Measurements from ENCODE around the gene GKN2.

The GKN2 gene

GRCh38 chr2:68978098-68978497 lies 25.4 kb upstream of the GKN2 start:
- H3K4me3 ChIP-seq (ENCODE audit: low read depth, low read length), result no peak overlapping the region
- in situ Hi-C loops (cut with HindIII; ENCODE audit: low pct_ligation_motif_present, low sequenced_read_pairs), result no loop called here
- H3K27me3 ChIP-seq (replicated peaks), result no peaks in the 10 kb centered on the region
- TF ChIP-seq CTCF (IDR thresholded peaks at IDR 0.05; ENCODE audit: low read depth, low read length, missing control alignments), result no peak
- DNase-seq, result no peak
- no peak overlapping the region for H3K27ac ChIP-seq
- H3K36me3 ChIP-seq (replicated peaks), result no peaks in the 10 kb centered on the region

DNA sequence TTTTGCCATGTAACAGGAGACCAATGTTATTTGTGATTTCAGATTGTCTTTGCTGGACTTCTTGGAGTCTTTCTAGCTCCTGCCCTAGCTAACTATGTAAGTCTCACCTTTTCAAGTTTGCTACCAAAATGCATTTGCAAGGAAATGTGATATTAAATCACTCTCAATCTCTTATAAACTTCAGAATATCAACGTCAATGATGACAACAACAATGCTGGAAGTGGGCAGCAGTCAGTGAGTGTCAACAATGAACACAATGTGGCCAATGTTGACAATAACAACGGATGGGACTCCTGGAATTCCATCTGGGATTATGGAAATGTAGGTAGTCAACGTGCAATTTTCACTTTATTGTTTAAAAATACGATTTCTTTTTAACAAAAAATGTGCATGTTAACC lies 24.8 kb upstream of the GKN2 start:
- no peak overlapping the region for H3K27ac ChIP-seq
- no peak for TF ChIP-seq CTCF (IDR thresholded peaks at IDR 0.05; ENCODE audit: low read depth, low read length, missing control alignments)
- no peak for DNase-seq
- no peaks in the 10 kb centered on the region for H3K36me3 ChIP-seq (replicated peaks)
- no peaks in the 10 kb centered on the region for H3K27me3 ChIP-seq (replicated peaks)
- in situ Hi-C loops (cut with HindIII; ENCODE audit: low pct_ligation_motif_present, low sequenced_read_pairs), result no loop called here
- H3K4me3 ChIP-seq (ENCODE audit: low read depth, low read length), result no peak overlapping the region

DNA sequence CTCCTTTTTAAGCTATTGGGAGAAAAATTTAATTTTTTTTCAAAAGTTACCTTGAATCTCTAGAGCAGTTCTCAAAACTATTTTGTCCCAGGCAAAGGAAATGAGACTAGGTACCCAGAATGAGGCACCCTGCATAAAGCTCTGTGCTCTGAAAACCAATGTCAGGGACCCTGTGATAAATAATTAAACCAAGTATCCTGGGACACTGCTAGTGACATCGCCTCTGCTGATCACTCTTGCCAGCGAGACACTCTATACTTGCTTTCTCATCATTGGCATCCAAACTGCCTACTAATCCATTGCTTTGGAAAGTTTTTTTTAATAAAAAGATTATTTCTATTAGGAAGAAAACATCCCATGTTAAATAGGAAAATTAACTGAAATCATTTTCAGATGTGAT lies 23.2 kb upstream of the GKN2 start:
- no peak overlapping the region for H3K27ac ChIP-seq
- no peak overlapping the region for H3K4me3 ChIP-seq (ENCODE audit: low read depth, low read length)
- TF ChIP-seq CTCF (IDR thresholded peaks at IDR 0.05; ENCODE audit: low read depth, low read length, missing control alignments), result no peak
- no peak for DNase-seq
- no peaks in the 10 kb centered on the region for H3K27me3 ChIP-seq (replicated peaks)
- no peaks in the 10 kb centered on the region for H3K36me3 ChIP-seq (replicated peaks)
- in situ Hi-C loops (cut with HindIII; ENCODE audit: low pct_ligation_motif_present, low sequenced_read_pairs), result no loop called here

GRCh38 chr2:68974946-68975665 lies 22.4 kb upstream of the GKN2 start:
- H3K4me3 ChIP-seq (ENCODE audit: low read depth, low read length), result no peak overlapping the region
- in situ Hi-C loops (cut with HindIII; ENCODE audit: low pct_ligation_motif_present, low sequenced_read_pairs), result no loop called here
- H3K36me3 ChIP-seq (replicated peaks), result no peaks in the 10 kb centered on the region
- no peak for TF ChIP-seq CTCF (IDR thresholded peaks at IDR 0.05; ENCODE audit: low read depth, low read length, missing control alignments)
- DNase-seq, result peak; percentile 32
- no peaks in the 10 kb centered on the region for H3K27me3 ChIP-seq (replicated peaks)
- no peak overlapping the region for H3K27ac ChIP-seq

- Histone ChIP-seq H3K36me3 (replicated peaks) (no peaks in the 10 kb centered on the region), H3K27ac (no peak within 1 kb of the TSS), H3K4me3 (ENCODE audit: low read depth, low read length) (no peak within 1 kb of the TSS), H3K27me3 (replicated peaks) (no peaks in the 10 kb centered on the region)
- DNase-seq, result no peak
- in situ Hi-C loops (cut with HindIII; ENCODE audit: low pct_ligation_motif_present, low sequenced_read_pairs), result no loop called here
- TF ChIP-seq CTCF (IDR thresholded peaks at IDR 0.05; ENCODE audit: low read depth, low read length, missing control alignments), result no peak
Observed at GRCh38 chr2:68974251-68974650, 21.6 kb upstream of the GKN2 start, which contains the start of gene GKN1. Gene GKN1, plus strand, starts transcription at chr2:68974636. Its CDS starts 42 bp downstream, at chr2:68974678.
